HEK293 (cell line): ENCODE results near the gene C16orf46.

Experiments
- BCL6B ChIP-seq: fragments of 450-650 bp; formaldehyde crosslinking; IDR thresholded peaks from 2 replicates; pipeline ENCODE4 v1.5.1; 2017; ENCODE audit warnings: missing biosample characterization, missing genetic modification characterization
- ELK4 ChIP-seq: IDR thresholded peaks from 2 replicates; pipeline ENCODE4 v1.6.1; 2011; ENCODE audit warnings: mild to moderate bottlenecking, low read depth, low read length, borderline replicate concordance
- GLI2 ChIP-seq: fragments of 450-650 bp; formaldehyde crosslinking; IDR thresholded peaks from 2 replicates; pipeline ENCODE4; 2017; ENCODE audit warnings: missing biosample characterization, missing genetic modification characterization, low read depth, borderline replicate concordance
- TRIM28 ChIP-seq: IDR thresholded peaks from 2 replicates; pipeline ENCODE4 v1.6.1; 2011; ENCODE audit warnings: low read length, control low read depth, borderline replicate concordance
- WT1 ChIP-seq: fragments of 450-650 bp; formaldehyde crosslinking; IDR thresholded peaks from 2 replicates; pipeline ENCODE4 v1.5.1; 2016; ENCODE audit warnings: missing biosample characterization, missing genetic modification characterization
- ZBTB17 ChIP-seq: fragments of 450-650 bp; formaldehyde crosslinking; IDR thresholded peaks from 2 replicates; pipeline ENCODE4 v1.5.1; 2016; ENCODE audit warnings: missing biosample characterization, missing genetic modification characterization
- ZBTB21 ChIP-seq: fragments of 450-650 bp; formaldehyde crosslinking; IDR thresholded peaks from 2 replicates; pipeline ENCODE4 v1.5.1; 2017; ENCODE audit warnings: missing biosample characterization, missing genetic modification characterization
- ZBTB6 ChIP-seq: fragments of 450-650 bp; formaldehyde crosslinking; IDR thresholded peaks from 2 replicates; pipeline ENCODE4 v1.5.1; 2017; ENCODE audit warnings: missing biosample characterization, missing genetic modification characterization
- ZBTB8A ChIP-seq: fragments of 450-650 bp; formaldehyde crosslinking; IDR thresholded peaks from 2 replicates; pipeline ENCODE4 v1.5.1; 2016; ENCODE audit warnings: missing biosample characterization, missing genetic modification characterization
- ZNF112 ChIP-seq: fragments of 450-650 bp; formaldehyde crosslinking; IDR thresholded peaks from 2 replicates; pipeline ENCODE4 v1.5.0; 2017; ENCODE audit warnings: missing biosample characterization, missing genetic modification characterization
- ZNF114 ChIP-seq: fragments of 450-650 bp; formaldehyde crosslinking; IDR thresholded peaks from 2 replicates; pipeline ENCODE4 v1.5.0; 2017; ENCODE audit warnings: missing biosample characterization, missing genetic modification characterization
- ZNF138 ChIP-seq: fragments of 450-650 bp; formaldehyde crosslinking; IDR thresholded peaks from 2 replicates; pipeline ENCODE4 v1.5.1; 2016; ENCODE audit warnings: missing biosample characterization, missing genetic modification characterization, borderline replicate concordance
- ZNF140 ChIP-seq: fragments of 450-650 bp; formaldehyde crosslinking; IDR thresholded peaks from 2 replicates; pipeline ENCODE4 v1.5.1; 2016; ENCODE audit warnings: missing biosample characterization, missing genetic modification characterization
- ZNF155 ChIP-seq: fragments of 450-650 bp; formaldehyde crosslinking; IDR thresholded peaks from 2 replicates; pipeline ENCODE4 v1.5.1; 2016; ENCODE audit warnings: missing biosample characterization, missing genetic modification characterization
- ZNF174 ChIP-seq: fragments of 450-650 bp; formaldehyde crosslinking; IDR thresholded peaks from 2 replicates; pipeline ENCODE4 v1.5.0; 2017; ENCODE audit warnings: missing biosample characterization, mild to moderate bottlenecking, missing genetic modification characterization
- ZNF18 ChIP-seq: fragments of 450-650 bp; formaldehyde crosslinking; IDR thresholded peaks from 2 replicates; pipeline ENCODE4 v1.5.1; 2016; ENCODE audit warnings: missing biosample characterization, missing genetic modification characterization
- ZNF19 ChIP-seq: fragments of 450-650 bp; formaldehyde crosslinking; IDR thresholded peaks from 2 replicates; pipeline ENCODE4; 2016; ENCODE audit warnings: missing biosample characterization, missing genetic modification characterization, low read depth
- ZNF266 ChIP-seq: fragments of 450-650 bp; formaldehyde crosslinking; IDR thresholded peaks from 2 replicates; pipeline ENCODE4 v1.5.1; 2016; ENCODE audit warnings: missing biosample characterization, missing genetic modification characterization, low read depth
- ZNF292 ChIP-seq: fragments of 450-650 bp; formaldehyde crosslinking; IDR thresholded peaks from 2 replicates; pipeline ENCODE4 v1.5.1; 2016; ENCODE audit warnings: low read depth, missing biosample characterization, missing genetic modification characterization, borderline replicate concordance
- ZNF398 ChIP-seq: fragments of 450-650 bp; formaldehyde crosslinking; IDR thresholded peaks from 2 replicates; pipeline ENCODE4 v1.5.1; 2017; ENCODE audit warnings: missing biosample characterization, missing genetic modification characterization
- ZNF501 ChIP-seq: fragments of 450-650 bp; formaldehyde crosslinking; IDR thresholded peaks from 2 replicates; pipeline ENCODE4 v1.5.1; 2016; ENCODE audit warnings: missing biosample characterization, missing genetic modification characterization
- ZNF514 ChIP-seq: fragments of 450-650 bp; formaldehyde crosslinking; IDR thresholded peaks from 2 replicates; pipeline ENCODE4 v1.5.1; 2016; ENCODE audit warnings: missing biosample characterization, missing genetic modification characterization
- ZNF580 ChIP-seq: fragments of 450-650 bp; formaldehyde crosslinking; IDR thresholded peaks from 2 replicates; pipeline ENCODE4 v1.5.1; 2016; ENCODE audit warnings: missing biosample characterization, missing genetic modification characterization
- ZNF596 ChIP-seq: fragments of 450-650 bp; IDR thresholded peaks from 2 replicates; pipeline ENCODE4 v1.5.0; 2018; ENCODE audit warnings: missing biosample characterization, mild to moderate bottlenecking, missing genetic modification characterization, moderate library complexity
- ZNF621 ChIP-seq: fragments of 450-650 bp; formaldehyde crosslinking; IDR thresholded peaks from 2 replicates; pipeline ENCODE4 v1.5.1; 2017; ENCODE audit warnings: missing biosample characterization, missing genetic modification characterization
- ZNF626 ChIP-seq: fragments of 450-650 bp; sonication (Bioruptor Pico); formaldehyde crosslinking; IDR thresholded peaks from 2 replicates; pipeline ENCODE4 v1.5.1; 2018; ENCODE audit warnings: missing biosample characterization, missing genetic modification characterization, inconsistent platforms
- ZNF692 ChIP-seq: fragments of 450-650 bp; formaldehyde crosslinking; IDR thresholded peaks from 2 replicates; pipeline ENCODE4 v1.5.1; 2016; ENCODE audit warnings: missing biosample characterization, missing genetic modification characterization
- ZNF768 ChIP-seq: fragments of 450-650 bp; formaldehyde crosslinking; IDR thresholded peaks from 2 replicates; pipeline ENCODE4 v1.5.1; 2018; ENCODE audit warnings: missing biosample characterization, mild to moderate bottlenecking, missing genetic modification characterization
- ZNF792 ChIP-seq: fragments of 450-650 bp; formaldehyde crosslinking; IDR thresholded peaks from 2 replicates; pipeline ENCODE4 v1.5.1; 2016; ENCODE audit warnings: missing biosample characterization, missing genetic modification characterization
- ZSCAN4 ChIP-seq: fragments of 450-650 bp; formaldehyde crosslinking; IDR thresholded peaks from 2 replicates; pipeline ENCODE4 v1.5.1; 2017; ENCODE audit warnings: missing biosample characterization, missing genetic modification characterization

C16orf46 gene

GRCh38 chr16:81077076-81077940 lies at the start of gene C16orf46 (continued):
- TF ChIP-seq ZNF692 (tag by site-specific recombination) (peak; percentile 91), ZBTB8A (peak; percentile 18; the same call in 1 of the 2 replicates), ZNF174 (tag by site-specific recombination) (no peak), ZNF155 (tag by site-specific recombination) (no peak), ELK4 (no peak), ZNF398 (tag by site-specific recombination) (no peak), ZNF18 (no peak), ZSCAN4 (tag by site-specific recombination) (no peak), ZNF140 (tag by site-specific recombination) (no peak), ZNF580 (tag by site-specific recombination) (no peak), ZBTB21 (peak; percentile 37; the same call in 1 of the 2 replicates), BCL6B (no peak), GLI2 (no peak), ZNF112 (no peak), ZNF292 (tag by site-specific recombination) (no peak), ZNF792 (tag by site-specific recombination) (no peak), ZBTB17 (tag by site-specific recombination) (peak; percentile 41), ZNF514 (no peak), ZNF768 (tag by site-specific recombination) (no peak), ZNF596 (tag by site-specific recombination) (no peak), ZNF621 (no peak), ZNF138 (tag by site-specific recombination) (no peak), ZNF114 (tag by site-specific recombination) (no peak), WT1 (tag by site-specific recombination) (no peak), ZNF626 (tag by site-specific recombination) (no peak), ZNF19 (no peak), ZNF501 (tag by site-specific recombination) (peak; percentile 62; the same call in 1 of the 2 replicates), TRIM28 (no peak), ZNF266 (no peak), ZBTB6 (tag by site-specific recombination) (no peak)
